B cell (primary cell): ENCODE results near the gene SH3BP2.

Experiments used
- CTCF ChIP-seq: fragments of 200-600 bp; IDR thresholded peaks from one replicate; pipeline ENCODE4 v1.8.0; 2022; ENCODE audit warnings: antibody characterized with exemption, mild to moderate bottlenecking
- EZH2 ChIP-seq: IDR thresholded peaks from 2 replicates; pipeline ENCODE4 v1.6.1; 2012; ENCODE audit warnings: borderline replicate concordance, low read depth, mild to moderate bottlenecking, moderate library complexity, low read length; ENCODE audit not compliant: insufficient read depth, poor library complexity, severe bottlenecking

DNA sequence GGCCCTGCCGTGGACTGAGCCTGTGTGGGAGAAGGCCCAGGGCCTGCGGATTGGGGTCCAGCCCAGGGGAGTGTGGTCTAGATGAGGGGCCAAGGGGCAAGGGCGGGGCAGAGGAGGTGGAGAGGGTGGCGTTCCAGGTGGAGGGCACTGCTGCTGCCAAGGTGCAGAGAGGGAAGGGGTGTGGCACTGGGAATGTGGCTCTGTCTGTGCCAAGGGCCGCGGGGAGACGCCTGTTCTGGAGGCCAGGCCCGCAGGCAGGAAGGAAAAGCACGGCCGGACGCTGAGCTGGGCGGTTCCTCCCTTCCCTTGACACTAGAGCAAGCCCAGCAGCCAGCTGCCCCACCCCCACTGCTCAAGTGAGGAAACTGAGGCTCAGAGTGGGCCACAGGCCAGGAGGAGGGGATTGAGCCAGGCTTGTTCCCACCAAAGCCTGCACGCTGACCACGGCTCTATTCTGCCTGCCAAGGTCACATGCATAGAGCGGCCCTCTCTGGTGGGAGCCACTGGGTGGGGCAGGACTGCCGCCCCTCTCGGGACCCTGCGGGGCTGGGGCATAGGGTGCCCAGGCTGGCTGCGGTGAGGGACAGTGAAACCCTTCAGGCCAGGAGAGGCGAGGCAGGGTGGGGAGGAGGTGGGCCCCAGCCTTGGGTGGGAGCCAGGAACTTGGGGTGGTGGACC is 13.0 kb downstream of the SH3BP2 start:
- no peak for TF ChIP-seq CTCF
- TF ChIP-seq EZH2: no peak
